OCI-M2 (cell line): ENCODE data around the gene SHROOM4.

Experiments used
- DNase-seq: peaks from one replicate; lab custom pipeline; 2025; ENCODE audit not compliant: unreplicated experiment; lab: John Stamatoyannopoulos, UW

SHROOM4 gene

DNA sequence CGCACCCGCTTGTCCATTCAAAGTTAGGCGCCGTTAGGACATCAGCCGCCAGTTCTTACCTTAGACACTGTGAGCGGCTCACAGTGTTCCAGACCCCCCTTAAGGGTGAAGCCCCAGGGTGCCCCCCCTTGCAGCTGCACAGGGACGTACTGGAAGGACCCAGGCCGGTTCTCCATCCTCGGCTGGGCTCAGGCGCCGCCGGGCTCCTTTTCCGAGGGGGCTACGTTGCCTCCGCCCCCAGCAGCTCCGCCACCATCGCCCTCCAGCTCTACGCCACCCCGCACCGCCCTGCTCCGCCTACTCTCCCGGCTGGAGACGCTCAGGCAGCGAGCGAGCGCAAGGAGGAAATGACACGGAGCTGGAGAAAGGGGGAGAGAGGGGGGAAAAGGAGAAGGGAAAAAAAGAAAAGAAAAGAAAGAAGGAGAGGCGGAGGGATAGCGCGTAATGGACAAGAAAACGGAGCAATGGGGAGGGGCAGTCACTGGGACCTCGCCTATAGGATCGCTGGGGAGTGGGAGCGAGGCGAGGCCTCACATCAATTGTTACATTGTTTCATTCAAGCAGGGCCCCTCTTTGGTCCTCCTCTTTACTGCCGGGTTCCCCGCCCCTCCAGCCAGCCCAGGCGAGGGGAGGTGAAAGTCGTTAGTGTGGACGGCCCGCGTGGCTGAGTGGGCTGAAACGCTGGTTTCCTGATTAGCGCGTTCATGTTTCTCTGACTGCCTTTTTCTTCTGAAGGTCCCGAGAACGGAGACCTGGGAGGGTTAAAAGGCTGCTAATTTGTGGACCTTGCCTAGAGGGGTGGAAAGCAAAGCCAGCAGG is at the start of gene SHROOM4:
Gene SHROOM4 (minus strand): TSS at position 352 of the 819 bp plus-strand sequence. CDS start 176 bp downstream, at position 176.
- DNase-seq: no peak

DNA sequence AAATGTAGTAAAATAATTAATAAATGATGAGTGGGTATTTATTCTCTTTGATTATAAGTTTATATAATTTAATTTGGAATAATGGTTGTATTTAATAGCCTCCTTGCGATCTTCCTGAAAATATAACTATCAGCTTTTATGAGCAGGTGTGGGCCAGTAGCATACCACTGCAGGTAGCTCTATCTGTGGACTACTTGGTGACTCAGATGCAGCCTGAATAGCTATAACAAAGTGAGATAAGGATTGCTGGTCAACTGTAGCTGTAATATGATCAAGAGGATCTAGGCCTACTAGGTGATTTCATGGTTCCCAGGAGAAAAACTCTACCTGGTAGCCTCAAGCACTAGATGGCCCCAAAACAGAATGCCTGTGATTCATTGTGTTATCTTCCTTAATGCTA is 49.5 kb upstream of the SHROOM4 start:
- no peak for DNase-seq

GRCh38 chrX:50860518-50860917 is 46.5 kb upstream of the SHROOM4 start:
- DNase-seq: no peak

- DNase-seq: no peak
Observed at GRCh38 chrX:50858548-50858947, 44.6 kb upstream of the SHROOM4 start.

DNA sequence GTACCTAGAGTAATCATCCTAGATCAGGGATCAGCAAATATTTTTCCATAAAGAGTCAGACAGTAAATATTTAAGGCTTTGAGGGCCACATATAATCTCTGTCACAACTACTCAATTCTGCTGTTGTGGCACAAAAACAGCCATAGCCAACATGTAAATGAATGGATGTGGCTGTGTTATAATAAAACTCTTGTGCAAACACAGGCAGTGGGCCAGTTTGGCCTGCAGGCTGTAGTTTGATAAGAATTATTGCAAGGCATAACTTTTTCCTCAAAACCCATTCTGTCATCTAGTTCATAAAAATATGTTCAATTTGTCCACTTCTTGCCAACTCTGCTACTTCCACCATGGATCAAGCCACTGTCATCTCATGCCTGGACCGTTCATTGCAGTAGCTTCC is 39.4 kb upstream of the SHROOM4 start:
- no peak for DNase-seq

- no peak for DNase-seq
Observed at GRCh38 chrX:50852524-50852923, 38.5 kb upstream of the SHROOM4 start.

DNA sequence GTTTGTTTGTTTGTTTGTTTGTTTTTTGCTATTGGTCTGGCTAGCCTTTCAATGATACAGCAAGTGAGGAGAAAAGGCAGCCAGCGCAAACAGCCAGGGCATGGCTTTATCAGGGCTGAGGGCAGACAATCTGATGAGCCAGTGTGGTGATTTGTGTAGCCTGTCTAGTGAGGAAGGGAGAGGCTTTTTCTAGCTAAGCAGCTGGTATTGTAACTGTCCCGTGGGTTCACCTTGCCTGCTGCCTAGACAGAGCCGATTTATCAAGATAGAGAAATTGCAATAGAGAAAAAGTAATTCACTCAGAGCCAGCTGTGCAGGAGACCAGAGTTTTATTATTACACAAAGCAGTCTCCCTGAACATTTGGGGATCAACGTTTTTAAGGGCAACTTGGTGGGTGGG is 28.2 kb upstream of the SHROOM4 start:
- DNase-seq: no peak

DNA sequence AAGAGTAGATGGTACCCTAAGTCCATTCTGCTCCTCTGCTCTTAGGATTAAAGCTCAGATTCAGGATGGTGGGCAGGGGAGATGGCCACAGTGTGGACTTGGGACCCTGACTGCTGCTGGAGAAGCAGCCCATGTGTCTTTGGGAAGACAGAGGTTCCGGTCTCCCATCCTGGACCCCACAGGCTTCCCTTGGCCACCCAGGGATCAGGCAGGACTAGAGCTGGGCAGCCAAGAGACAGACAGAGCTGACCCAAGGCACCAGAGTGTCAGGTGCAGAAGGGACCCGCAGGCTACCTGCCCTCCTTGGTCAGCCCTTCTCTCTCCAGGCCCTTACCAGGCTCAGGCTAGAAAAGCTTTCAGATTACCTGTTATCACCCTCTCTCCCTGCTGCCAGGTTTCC is 25.7 kb upstream of the SHROOM4 start:
- DNase-seq: no peak

DNA sequence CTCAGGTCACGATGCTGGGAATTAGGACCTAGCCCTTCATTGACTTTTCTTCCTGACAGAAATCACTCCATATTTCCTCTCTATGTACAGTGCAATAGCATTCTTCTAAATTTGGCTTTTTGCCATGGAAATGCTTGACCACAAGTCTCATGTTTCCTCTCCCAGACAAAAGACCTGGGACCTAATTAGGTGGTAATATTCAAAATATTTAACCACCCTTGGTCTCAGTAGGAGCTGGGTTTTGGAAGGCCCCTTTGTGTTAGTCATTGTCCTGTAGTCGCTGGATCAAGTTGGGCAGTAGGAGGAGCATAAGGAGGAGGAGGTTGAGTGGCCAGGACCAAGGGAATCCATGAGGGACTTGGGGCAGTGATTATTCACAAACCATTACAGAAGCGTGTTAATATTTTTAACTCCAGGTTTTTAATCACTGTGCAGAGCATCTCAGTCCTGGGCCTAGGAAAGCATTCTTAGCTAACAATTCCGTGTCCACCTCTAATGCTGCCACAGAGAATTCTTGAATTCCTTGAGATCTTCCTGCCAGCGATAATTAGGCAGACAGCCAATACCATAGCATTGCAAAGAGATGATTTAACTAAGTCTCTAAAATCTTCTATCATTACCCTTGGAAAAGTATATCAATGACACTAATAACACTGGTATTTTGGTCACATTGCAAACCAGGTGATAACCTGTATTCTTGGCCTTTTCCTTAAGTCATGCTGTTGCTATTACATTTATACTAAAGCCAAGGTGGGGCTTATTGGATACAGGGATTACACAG is 25.0 kb upstream of the SHROOM4 start:
- DNase-seq: no peak

- no peak for DNase-seq
Observed at GRCh38 chrX:50827996-50828395, 14.0 kb upstream of the SHROOM4 start.

DNA sequence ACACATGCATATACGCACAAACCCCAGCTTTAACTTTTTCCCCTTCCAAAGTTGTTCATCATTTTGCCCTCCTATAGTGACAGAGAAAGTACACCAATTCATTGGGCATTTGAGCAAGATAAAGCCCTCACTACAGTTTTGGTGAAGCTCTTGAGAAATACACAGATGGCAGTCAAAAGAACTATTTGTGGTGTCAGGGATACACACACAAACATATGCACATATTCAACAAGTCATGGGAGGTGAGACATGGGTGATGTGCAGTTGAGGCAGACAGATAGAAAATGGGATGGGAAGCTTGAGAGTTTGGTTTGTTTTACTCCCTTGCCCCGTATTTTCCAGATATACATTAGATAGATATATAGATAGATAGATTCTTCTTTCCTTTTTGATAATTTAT is 11.8 kb upstream of the SHROOM4 start:
- DNase-seq: no peak

DNA sequence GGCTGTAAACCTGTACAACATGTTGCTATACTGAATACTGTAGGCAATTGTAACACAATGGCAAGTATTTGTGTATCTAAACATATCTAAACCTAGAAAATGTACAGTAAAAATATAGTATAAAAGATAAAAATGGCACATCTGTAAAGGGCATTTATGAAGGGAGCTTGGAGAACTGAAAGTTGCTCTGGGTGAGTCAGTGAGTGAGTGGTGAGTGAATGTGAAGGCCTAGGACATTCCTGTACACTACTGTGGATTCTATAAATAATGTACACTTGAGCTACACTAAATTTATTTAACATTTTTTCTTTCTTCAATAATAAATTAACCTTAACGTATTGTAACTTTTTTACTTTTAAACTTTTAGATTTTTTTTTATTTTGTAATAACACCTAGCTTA is 5.0 kb upstream of the SHROOM4 start:
- no peak for DNase-seq

DNA sequence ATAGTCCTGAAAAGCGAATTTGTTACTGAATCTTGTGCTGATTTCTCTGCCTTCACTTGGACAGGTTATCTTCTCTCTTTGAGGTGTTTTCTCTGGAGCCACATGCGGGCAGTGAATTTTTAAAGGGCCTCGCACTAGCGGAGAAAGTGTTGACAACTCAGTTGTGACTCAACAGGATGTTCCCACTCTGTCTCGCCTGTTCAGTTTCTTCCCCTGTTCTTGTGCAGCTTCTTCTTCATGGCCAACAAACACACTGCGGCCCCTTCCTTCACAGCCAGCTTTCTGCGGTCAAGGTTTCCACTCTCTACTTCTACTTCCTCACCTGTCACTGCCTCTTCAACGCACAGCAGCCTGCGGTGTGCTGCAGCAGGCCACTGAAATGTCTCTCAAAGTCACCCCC is 1.1 kb upstream of the SHROOM4 start:
- no peak for DNase-seq

DNA sequence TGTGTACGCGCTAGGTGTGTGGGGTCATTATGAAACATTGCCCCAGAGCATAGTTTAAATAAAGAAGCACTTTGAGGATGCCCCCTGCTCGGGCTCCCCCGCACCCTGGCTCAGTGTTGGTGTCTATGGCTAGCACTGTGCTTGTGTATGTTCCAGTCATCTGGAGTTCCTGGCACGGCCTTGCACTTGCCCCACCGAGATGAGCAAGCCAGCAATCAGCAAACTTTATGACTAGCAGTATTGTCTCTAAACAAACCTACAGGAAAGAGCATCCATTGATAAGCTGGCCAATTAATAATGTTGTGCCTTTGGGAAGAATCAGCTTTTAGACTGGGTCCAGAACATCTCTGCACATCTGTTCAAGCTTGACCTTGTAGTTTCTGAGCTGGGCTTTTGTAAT is 707 bp upstream of the SHROOM4 start:
- DNase-seq: no peak

DNA sequence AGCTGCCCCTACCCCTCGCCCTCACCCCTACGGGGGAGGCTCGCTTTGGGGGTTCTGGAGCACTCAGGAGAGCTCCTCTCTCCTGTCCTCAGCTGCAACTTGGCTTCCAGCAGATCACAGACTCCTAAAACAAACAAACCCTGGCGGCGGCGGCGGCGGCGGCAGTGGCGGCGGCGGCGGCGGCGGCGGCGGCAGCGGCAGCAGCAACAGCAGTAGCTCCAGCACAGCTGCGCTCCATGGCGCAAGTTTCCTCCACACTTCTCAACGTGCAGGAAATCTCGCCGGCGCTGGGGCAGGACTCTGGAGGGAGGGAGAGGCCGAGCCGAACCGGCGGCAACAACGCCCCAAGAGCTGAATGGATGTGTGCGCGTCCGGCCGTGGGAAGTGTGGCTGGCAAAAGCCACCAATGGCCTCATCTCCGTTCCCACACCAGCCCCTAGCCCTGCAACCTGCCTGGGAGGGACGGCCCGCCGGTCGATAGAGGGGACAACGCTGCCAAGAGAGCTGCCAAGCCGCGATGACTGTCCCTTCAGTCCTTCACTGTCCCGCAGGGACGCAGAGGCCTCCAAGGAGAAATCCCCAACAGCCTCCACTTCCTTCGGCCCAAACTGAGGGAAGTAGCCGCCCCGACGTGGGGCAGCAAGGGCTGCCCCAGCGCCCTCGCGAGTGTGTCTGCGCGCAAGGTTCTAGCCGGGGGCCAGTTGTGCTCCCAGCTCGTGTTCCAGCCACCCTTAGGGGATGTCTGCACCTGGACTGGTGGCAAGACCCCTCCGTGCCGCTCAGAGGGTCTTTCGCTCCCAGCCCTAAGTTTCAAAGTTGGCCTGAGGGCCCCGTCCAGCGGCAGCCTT is 775 bp downstream of the SHROOM4 start:
- DNase-seq: no peak

DNA sequence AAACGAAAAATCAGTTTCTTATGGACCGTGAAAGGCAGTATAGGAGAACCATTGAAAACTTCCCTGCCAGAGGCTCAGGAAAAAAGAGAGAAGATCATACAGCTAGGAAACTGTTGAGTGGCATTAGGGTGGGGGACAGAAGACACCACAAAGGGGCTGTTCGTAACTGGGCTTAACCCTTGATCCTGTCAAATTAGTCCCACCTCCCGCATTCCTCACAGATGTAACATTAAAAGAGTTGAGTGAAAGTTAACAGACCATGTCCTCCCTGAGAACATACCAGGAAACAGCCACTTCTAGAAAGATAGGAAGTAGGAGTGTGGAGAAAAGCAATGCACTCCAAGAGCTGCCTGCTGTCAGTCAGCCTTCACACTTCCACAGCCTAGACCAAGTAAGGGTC is 8.7 kb downstream of the SHROOM4 start:
- no peak for DNase-seq

DNA sequence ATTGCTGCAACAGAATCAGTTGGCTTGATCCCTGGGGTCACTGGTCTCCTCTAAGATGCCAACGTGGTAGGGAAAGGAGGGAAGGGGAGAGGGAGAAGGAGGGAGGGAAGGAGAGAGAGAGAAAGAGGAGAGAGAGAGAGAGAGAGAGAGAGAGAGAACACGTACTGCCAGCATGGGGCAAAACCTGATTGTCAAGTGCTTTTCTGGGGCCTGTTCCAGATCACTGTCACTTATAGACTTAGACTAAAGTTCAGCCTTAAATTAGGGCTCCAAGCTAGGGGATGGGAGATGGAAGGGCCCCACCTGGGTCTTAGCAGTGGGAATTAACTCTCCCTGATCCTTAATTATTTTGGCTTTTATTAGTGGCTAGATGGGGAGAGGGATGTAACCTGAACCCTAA is 12.9 kb downstream of the SHROOM4 start:
- DNase-seq: no peak

DNA sequence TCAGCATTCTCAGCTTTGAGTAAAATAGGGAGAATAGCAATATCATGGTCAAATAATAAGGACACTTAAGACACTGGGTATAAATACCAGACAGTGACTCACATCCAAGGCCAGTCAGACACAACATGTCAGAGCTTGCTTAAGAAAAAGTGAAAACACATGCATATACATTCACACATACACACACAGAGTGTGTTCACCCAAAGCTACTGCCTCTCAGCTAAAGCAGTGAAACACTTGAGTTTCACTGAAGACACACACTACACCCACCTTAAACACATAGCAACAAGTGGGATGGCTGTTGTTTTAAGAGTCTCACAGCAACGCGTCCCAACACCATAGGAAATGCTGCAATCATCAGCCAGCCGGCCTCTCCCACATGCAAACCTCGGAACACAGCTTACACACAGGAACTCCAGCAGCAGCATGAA is 14.4 kb downstream of the SHROOM4 start:
- DNase-seq: no peak

DNA sequence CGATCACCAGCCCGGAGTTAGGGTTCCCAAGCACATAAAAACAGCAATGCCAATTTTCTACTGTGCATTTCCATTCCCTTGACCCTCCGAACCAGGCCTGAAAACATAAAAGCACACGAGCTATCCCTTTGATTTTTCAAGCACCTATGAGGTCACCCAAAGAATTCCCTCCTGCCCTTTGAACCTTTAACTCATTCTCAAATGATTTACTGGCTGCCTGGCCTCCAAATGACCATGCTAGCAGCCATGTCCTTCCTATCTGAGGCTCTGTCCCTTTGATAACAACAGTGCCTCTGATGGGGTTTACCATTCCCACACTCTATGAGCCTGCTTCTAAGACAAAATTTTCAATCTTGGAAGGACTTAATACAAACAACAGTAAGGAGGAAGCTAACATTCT is 15.2 kb downstream of the SHROOM4 start:
- DNase-seq: no peak

DNA sequence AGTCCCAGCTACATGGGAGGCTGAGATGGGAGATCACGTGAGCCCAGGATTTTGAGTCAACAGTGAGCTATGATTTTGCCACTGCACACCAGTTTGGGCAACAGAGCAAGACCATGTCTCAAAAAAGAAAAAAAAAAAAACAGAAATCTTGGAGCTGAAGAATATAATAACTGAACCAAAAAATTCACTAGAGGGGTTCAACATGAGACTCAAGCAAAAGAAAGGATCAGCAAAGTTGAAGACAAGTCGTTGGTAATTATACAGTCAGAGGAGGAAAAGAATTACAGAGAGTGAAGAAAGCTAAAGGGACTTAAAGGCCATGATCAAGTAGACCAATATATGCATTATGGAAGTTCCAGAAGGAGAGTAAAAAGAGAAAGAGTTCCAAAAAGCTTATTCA is 26.9 kb downstream of the SHROOM4 start:
- DNase-seq: no peak

DNA sequence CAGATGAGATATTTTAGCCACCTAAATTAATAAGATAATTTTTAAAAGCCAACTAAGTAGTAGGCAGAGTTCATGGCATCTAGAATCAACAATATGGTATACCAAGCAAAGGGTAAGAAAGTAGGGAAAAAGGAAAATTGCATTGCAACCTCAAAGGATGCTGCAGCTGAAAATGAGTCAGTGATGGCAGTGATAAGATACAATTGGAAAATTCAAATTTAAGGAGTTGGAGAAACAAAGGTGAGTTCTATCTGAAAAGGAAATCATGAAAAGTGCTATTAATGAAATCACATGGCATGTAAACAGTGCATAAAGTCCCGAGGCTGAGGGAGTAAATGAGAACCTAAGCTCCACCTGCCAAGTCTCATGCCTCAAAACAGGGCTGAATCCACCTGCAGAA is 33.9 kb downstream of the SHROOM4 start:
- DNase-seq: no peak
